Fibroblast of the aortic adventitia (primary cell): Measurements from ENCODE around the gene NEUROD1. TPM values are rescaled to one million over a fixed set of nuclear protein-coding genes. Genes with fewer than 3 reads are reported as not detected.

ENCODE experiments used
- DNase-seq: peaks from one replicate; pipeline ENCODE4 v3.0.0-alpha.2; 2010; ENCODE audit warnings: low read depth
- H3K4me3 ChIP-seq: 2 replicates; pipeline ENCODE4 v1.5.1; 2011; ENCODE audit warnings: low read depth, mild to moderate bottlenecking, control low read depth, low read length, moderate library complexity
- CTCF ChIP-seq: IDR thresholded peaks from 2 replicates; pipeline ENCODE4 v1.5.1; 2011; ENCODE audit warnings: mild to moderate bottlenecking, low read length, control low read depth, inconsistent platforms; ENCODE audit not compliant: insufficient read depth
- total RNA-seq: library from RNA; depleted of rRNA; stranded (reverse); fragments of >200 nt; gene quantifications from 2 replicates; pipeline ENCODE4 v1.2.3, GENCODE V29; 2012; ENCODE audit warnings: low replicate concordance

The NEUROD1 gene
- total RNA-seq, 1 donor: not detected

GRCh38 chr2:181672255-181673008 is 7.9 kb downstream of the NEUROD1 start:
- no peak for DNase-seq
- no peak for TF ChIP-seq CTCF
- no peak overlapping the region for H3K4me3 ChIP-seq

- no peak for DNase-seq
- no peak for TF ChIP-seq CTCF
Observed at GRCh38 chr2:181670632-181671031, 9.7 kb downstream of the NEUROD1 start.

GRCh38 chr2:181667234-181667633 is 13.1 kb downstream of the NEUROD1 start:
- TF ChIP-seq CTCF: no peak
- H3K4me3 ChIP-seq: no peak overlapping the region
- no peak for DNase-seq

More at GRCh38 chr2:181670632-181671031, 9.7 kb downstream of the NEUROD1 start:
- no peak overlapping the region for H3K4me3 ChIP-seq

- no peak for DNase-seq
- no peak overlapping the region for H3K4me3 ChIP-seq
- TF ChIP-seq CTCF: no peak
Observed at GRCh38 chr2:181662287-181662686, 18.0 kb downstream of the NEUROD1 start.

GRCh38 chr2:181660181-181660580 is 20.1 kb downstream of the NEUROD1 start:
- TF ChIP-seq CTCF: no peak
- DNase-seq: no peak
- H3K4me3 ChIP-seq: no peak overlapping the region

GRCh38 chr2:181658444-181658843 is 21.9 kb downstream of the NEUROD1 start:
- H3K4me3 ChIP-seq: no peak overlapping the region
- no peak for TF ChIP-seq CTCF
- DNase-seq: no peak

- peak overlapping the region; percentile 59 for H3K4me3 ChIP-seq
- TF ChIP-seq CTCF: no peak
Observed at GRCh38 chr2:181657379-181657778, 22.9 kb downstream of the NEUROD1 start.

More at GRCh38 chr2:181657379-181657778, 22.9 kb downstream of the NEUROD1 start:
- no peak for DNase-seq
